Stimulated activated CD4-positive, alpha-beta T cell treated with anti-CD3 and anti-CD28 coated beads, Interleukin-15, amount 100 ng/mL, for 1 hour (primary cell): Measurements from ENCODE around the gene PCDHGB3.
"Not testable (repeated sequence)": the region's sequence is repeated elsewhere in the genome, so short reads cannot be mapped to it uniquely, and the experiment has no call there.

Experiments
- DNase-seq, 2 donors: peaks; one replicate each; pipeline ENCODE4 v3.0.0-alpha.2; 2020; ENCODE audit warnings: low read depth in 1 of 2, low spot score in 1 of 2

The PCDHGB3 gene

GRCh38 chr5:141356950-141357349 is 13.1 kb upstream of the PCDHGB3 start:
- no peak for DNase-seq

GRCh38 chr5:141359790-141360426 is 10.1 kb upstream of the PCDHGB3 start, which contains the start of gene PCDHGB2:
PCDHGB2 (plus strand) TSS chr5:141359994; CDS start chr5:141360136, 142 bp downstream.
- DNase-seq: no peak

GRCh38 chr5:141360685-141361084 is 9.4 kb upstream of the PCDHGB3 start:
- DNase-seq: no peak

- DNase-seq: no peak
Observed at GRCh38 chr5:141362719-141363118, 7.3 kb upstream of the PCDHGB3 start.

GRCh38 chr5:141363952-141364660 is 5.9 kb upstream of the PCDHGB3 start, which contains the start of gene PCDHGA5:
PCDHGA5 (plus strand) TSS chr5:141364162; CDS start chr5:141364331, 169 bp downstream.
- DNase-seq: no peak

- no peak for DNase-seq
Observed at GRCh38 chr5:141366016-141366896, 3.8 kb upstream of the PCDHGB3 start.

GRCh38 chr5:141371572-141372475 is 1.8 kb downstream of the PCDHGB3 start:
- DNase-seq: no peak

GRCh38 chr5:141373673-141374317 is 3.8 kb downstream of the PCDHGB3 start, which contains the start of gene PCDHGA6:
PCDHGA6 (plus strand) TSS chr5:141373891; CDS start chr5:141374084, 193 bp downstream.
- DNase-seq: no peak

GRCh38 chr5:141374627-141375026 is 4.6 kb downstream of the PCDHGB3 start:
- DNase-seq: no peak

- DNase-seq: not testable (repeated sequence)
Observed at GRCh38 chr5:141375444-141376155, 5.6 kb downstream of the PCDHGB3 start.

GRCh38 chr5:141382469-141383294 is 12.6 kb downstream of the PCDHGB3 start, which contains the start of gene PCDHGA7:
PCDHGA7 (plus strand) TSS chr5:141382742; CDS start chr5:141382900, 158 bp downstream.
- DNase-seq: no peak

- DNase-seq: no peak
Observed at GRCh38 chr5:141383345-141383744, 13.3 kb downstream of the PCDHGB3 start.

GRCh38 chr5:141384471-141385267 is 14.6 kb downstream of the PCDHGB3 start:
- no peak for DNase-seq

- DNase-seq: not testable (repeated sequence)
Observed at GRCh38 chr5:141387557-141388311, 17.7 kb downstream of the PCDHGB3 start, which contains the start of gene PCDHGB4. PCDHGB4 (plus strand) TSS chr5:141387698; CDS start chr5:141387885, 187 bp downstream.

GRCh38 chr5:141388661-141389060 is 18.6 kb downstream of the PCDHGB3 start:
- no peak for DNase-seq
